BJ (cell line): ENCODE data around the gene NCOA3. TPM values are rescaled to one million over a fixed set of nuclear protein-coding genes. Genes with fewer than 3 reads are reported as not detected.

ENCODE experiments used
- CTCF ChIA-PET: fragments of 350-600 bp; formaldehyde crosslinking; extraction: SDS; loops from one replicate; lab custom pipeline; 2021; ENCODE audit warnings: antibody characterized with exemption, inconsistent platforms; lab: Yijun Ruan, JAX
- POLR2A ChIA-PET: fragments of 300-600 bp; sonication (Branson Sonifier 250); formaldehyde crosslinking; extraction: SDS; loops from one replicate; lab custom pipeline; 2021; ENCODE audit warnings: antibody characterized with exemption; lab: Charles Lee
- DNase-seq: peaks from one replicate; pipeline ENCODE4 v3.0.0-alpha.2; 2011; ENCODE audit warnings: low read depth
- H3K27me3 ChIP-seq: 2 replicates; pipeline ENCODE4 v1.6.0; 2011; ENCODE audit warnings: low read length; ENCODE audit not compliant: control insufficient read depth, insufficient read depth
- H3K36me3 ChIP-seq: 2 replicates; pipeline ENCODE4 v1.5.1; 2011; ENCODE audit warnings: low read length; ENCODE audit not compliant: control insufficient read depth, insufficient read depth
- H3K4me3 ChIP-seq: 2 replicates; pipeline ENCODE4 v1.5.1; 2011; ENCODE audit warnings: low read depth, mild to moderate bottlenecking, control low read depth, low read length
- CTCF ChIP-seq: IDR thresholded peaks from 2 replicates; pipeline ENCODE4 v1.5.1; 2011; ENCODE audit warnings: low read depth, mild to moderate bottlenecking, control low read depth, inconsistent platforms, low read length, moderate library complexity; ENCODE audit not compliant: insufficient read depth
- polyA plus RNA-seq: library from polyadenylated mRNA; depleted of rRNA; stranded (reverse); fragments of >200 nt; gene quantifications from 2 replicates; pipeline ENCODE4 v1.2.3, GENCODE V29; 2011

NCOA3 gene
- polyA plus RNA-seq, 1 experiment, result 23.6 TPM

GRCh38 chr20:47668313-47669151 is 166.8 kb downstream of the NCOA3 start:
- Histone ChIP-seq H3K4me3 (no peak overlapping the region), H3K27me3 (no peaks in the 10 kb centered on the region), H3K36me3 (peaks cover 4% of the 10 kb centered on the region)
- TF ChIP-seq CTCF, result no peak
- DNase-seq, result no peak
- CTCF ChIA-PET, result interaction anchor here (1.0 to 5.9 kb wide), 3 partner anchors 9 to 952 kb away, joined by 5 to 54 read pairs (median 5); no protein-coding TSS in a partner anchor
- POLR2A ChIA-PET, result no interaction called here

- no peak for TF ChIP-seq CTCF
- ChIA-PET POLR2A (no interaction called here), CTCF (interaction anchor here (1.4 to 5.9 kb wide), 2 partner anchors 9 to 952 kb away, joined by 5 to 54 read pairs; no protein-coding TSS in a partner anchor)
- peaks cover 4% of the 10 kb centered on the region for H3K36me3 ChIP-seq
- H3K27me3 ChIP-seq, result no peaks in the 10 kb centered on the region
- no peak overlapping the region for H3K4me3 ChIP-seq
- DNase-seq, result no peak
Observed at GRCh38 chr20:47669152-47669425, 167.4 kb downstream of the NCOA3 start.

- TF ChIP-seq CTCF, result no peak
- DNase-seq, result no peak
- H3K27me3 ChIP-seq, result no peaks in the 10 kb centered on the region
- ChIA-PET CTCF (interaction anchor here (1.4 to 5.9 kb wide), 2 partner anchors 8 to 951 kb away, joined by 5 to 54 read pairs; no protein-coding TSS in a partner anchor), POLR2A (no interaction called here)
- H3K4me3 ChIP-seq, result no peak overlapping the region
- H3K36me3 ChIP-seq, result peaks cover 4% of the 10 kb centered on the region
Observed at GRCh38 chr20:47669489-47669888, 167.8 kb downstream of the NCOA3 start.

- TF ChIP-seq CTCF, result no peak
- no peak for DNase-seq
- ChIA-PET CTCF (interaction anchor here (1.4 to 5.9 kb wide), 2 partner anchors 8 to 951 kb away, joined by 5 to 54 read pairs; no protein-coding TSS in a partner anchor), POLR2A (no interaction called here)
- Histone ChIP-seq H3K4me3 (no peak overlapping the region), H3K36me3 (peaks cover 4% of the 10 kb centered on the region; the same call in 1 of the 2 replicates), H3K27me3 (no peaks in the 10 kb centered on the region)
Observed at GRCh38 chr20:47669927-47670890, 168.5 kb downstream of the NCOA3 start.
